PFSK-1 (cell line): Measurements from ENCODE around the gene CRNKL1.

ENCODE experiments used
- REST ChIP-seq, 2 experiments: IDR thresholded peaks; 2 replicates each; pipeline versions ENCODE4 v1.6.1 to v1.8.0; 2011 to 2012; ENCODE audit warnings: low read depth in 2 of 2, low read length in 2 of 2, control low read depth in 1 of 2, inconsistent platforms in 1 of 2, mild to moderate bottlenecking in 1 of 2, moderate library complexity in 1 of 2; ENCODE audit not compliant: insufficient read depth in 1 of 2
- SIN3A ChIP-seq: IDR thresholded peaks from 2 replicates; pipeline ENCODE4 v1.6.1; 2012; ENCODE audit warnings: mild to moderate bottlenecking, low read length, moderate library complexity, borderline replicate concordance; ENCODE audit not compliant: insufficient read depth

GRCh38 chr20:20021835-20022234 is 30.4 kb downstream of the CRNKL1 start:
- TF ChIP-seq REST (IDR thresholded peaks at IDR 0.05; ENCODE audit: insufficient read depth in 1 of 2, low read depth in 2 of 2, low read length in 2 of 2) (no peak), SIN3A (no peak)
